K562 (cell line): Measurements from ENCODE around the gene COX5A. TPM values are rescaled to one million over a fixed set of nuclear protein-coding genes. Genes with fewer than 3 reads are reported as not detected.

ENCODE experiments used
- HEY1 ChIP-seq: fragments of 250-450 bp; sonication (Bioruptor Pico); IDR thresholded peaks from 2 replicates; pipeline ENCODE4 v1.5.0; 2020; ENCODE audit warnings: mild to moderate bottlenecking, moderate library complexity, borderline replicate concordance
- KLF1 ChIP-seq: fragments of 450-650 bp; IDR thresholded peaks from 2 replicates; pipeline ENCODE4 v1.6.1; 2016; ENCODE audit warnings: missing genetic modification characterization, missing compliant biosample characterization
- NBN ChIP-seq: fragments of 450-650 bp; IDR thresholded peaks from 2 replicates; pipeline ENCODE4 v1.6.1; 2016; ENCODE audit warnings: low read depth, mild to moderate bottlenecking
- NFRKB ChIP-seq: fragments of 450-650 bp; IDR thresholded peaks from 2 replicates; pipeline ENCODE4 v1.6.1; 2016; ENCODE audit warnings: low read depth
- NR3C1 ChIP-seq: sonication (generic); formaldehyde crosslinking; IDR thresholded peaks from 2 replicates; pipeline ENCODE4 v1.8.1; 2022; ENCODE audit warnings: missing genetic modification reagents
- SMARCC2 ChIP-seq: fragments of 450-650 bp; IDR thresholded peaks from 2 replicates; pipeline ENCODE4 v1.6.1; 2017; ENCODE audit warnings: antibody characterized with exemption, moderate library complexity, mild to moderate bottlenecking, low read depth
- SNRNP70 ChIP-seq: fragments of 200-400 bp; formaldehyde crosslinking; optimal IDR thresholded peaks from 2 replicates; pipeline ENCODE3; 2017; ENCODE audit warnings: low read depth, low read length
- ZNF121 ChIP-seq: sonication (generic); formaldehyde crosslinking; conservative IDR thresholded peaks from 2 replicates; pipeline ENCODE4 v1.8.0; 2022; ENCODE audit warnings: missing genetic modification reagents
- ZNF232 ChIP-seq: sonication (generic); formaldehyde crosslinking; IDR thresholded peaks from 2 replicates; pipeline ENCODE4 v1.8.0; 2022; ENCODE audit warnings: mild to moderate bottlenecking, missing genetic modification reagents
- ZNF311 ChIP-seq: fragments of 250-450 bp; sonication (Bioruptor Pico); IDR thresholded peaks from 2 replicates; pipeline ENCODE4 v1.4.0; 2020; ENCODE audit warnings: mild to moderate bottlenecking, moderate library complexity
- polyA plus RNA-seq, 8 experiments: library from polyadenylated mRNA; depleted of rRNA in 4 of 8; stranded (reverse) in 5 of 8; unstranded in 3 of 8; fragments of >200 nt; fragmentation: Nextera tagmentation in 2 of 8; fragmentation: Illumina TruSeq in 1 of 8; extraction: Ambion mirVana in 2 of 8; extraction: Trizol in 1 of 8; gene quantifications; 2 replicates each; pipeline versions ENCODE4 v1.2.1 to v1.2.3, GENCODE V29; 2011 to 2014; ENCODE audit warnings: inconsistent platforms in 1 of 8, missing spikeins in 1 of 8
- total RNA-seq, 7 experiments: library from RNA; depleted of rRNA in 6 of 7; stranded (reverse); fragments of >200 nt in 6 of 7; fragmentation: Illumina TruSeq in 2 of 7; extraction: Trizol in 2 of 7; gene quantifications; 2 replicates each; pipeline versions ENCODE4 v1.2.1 to v1.2.3, GENCODE V29; 2011 to 2021; ENCODE audit warnings: low replicate concordance in 1 of 7
- TF ChIP-seq, protein P1 (sequence below): fragments of 450-650 bp; formaldehyde crosslinking; IDR thresholded peaks from 2 replicates; pipeline ENCODE4 v1.4.0; 2020; ENCODE audit warnings: mild to moderate bottlenecking, moderate library complexity
- TF ChIP-seq, protein P2 (sequence below), 3 experiments: fragments of 200-800 bp in 1 of 3; sonication (Bioruptor generic) in 1 of 3; sonication (generic) in 1 of 3; formaldehyde crosslinking in 1 of 3; IDR thresholded peaks; 2 replicates each; pipeline versions ENCODE4 v1.6.1 to v1.8.0; 2016 to 2022; ENCODE audit warnings: mild to moderate bottlenecking in 2 of 3, missing compliant biosample characterization in 2 of 3, missing genetic modification characterization in 2 of 3, missing genetic modification reagents in 1 of 3
- TF ChIP-seq, protein P3 (sequence below): sonication (generic); formaldehyde crosslinking; IDR thresholded peaks from 2 replicates; pipeline ENCODE4 v1.8.0; 2022; ENCODE audit warnings: mild to moderate bottlenecking, missing genetic modification reagents
- TF ChIP-seq, protein P4 (sequence below), 3 experiments: fragments of 200-800 bp in 1 of 3; fragments of 250-450 bp in 1 of 3; fragments of 450-650 bp in 1 of 3; sonication (Bioruptor Pico) in 1 of 3; sonication (Bioruptor generic) in 1 of 3; formaldehyde crosslinking in 1 of 3; IDR thresholded peaks; 2 replicates each; pipeline versions ENCODE4 v1.6.1 to v1.8.0; 2016 to 2022; ENCODE audit warnings: mild to moderate bottlenecking in 2 of 3, missing genetic modification characterization in 2 of 3, missing compliant biosample characterization in 1 of 3, moderate library complexity in 1 of 3
- TF ChIP-seq, protein P5 (sequence below): fragments of 250-450 bp; sonication (Bioruptor Pico); IDR thresholded peaks from 2 replicates; pipeline ENCODE4 v1.5.0; 2021
- TF ChIP-seq, protein P6 (sequence below): conservative IDR thresholded peaks from 2 replicates; pipeline ENCODE4 v1.6.1; 2011; ENCODE audit warnings: low read depth, mild to moderate bottlenecking, low read length; ENCODE audit not compliant: control insufficient read depth

COX5A gene
- total and polyA plus RNA-seq, 9 of the 15 experiments (the other 6 are each of a cell fraction or from before 2014, with no cell fraction given) = 86.8 to 553 (median 371) TPM

DNA sequence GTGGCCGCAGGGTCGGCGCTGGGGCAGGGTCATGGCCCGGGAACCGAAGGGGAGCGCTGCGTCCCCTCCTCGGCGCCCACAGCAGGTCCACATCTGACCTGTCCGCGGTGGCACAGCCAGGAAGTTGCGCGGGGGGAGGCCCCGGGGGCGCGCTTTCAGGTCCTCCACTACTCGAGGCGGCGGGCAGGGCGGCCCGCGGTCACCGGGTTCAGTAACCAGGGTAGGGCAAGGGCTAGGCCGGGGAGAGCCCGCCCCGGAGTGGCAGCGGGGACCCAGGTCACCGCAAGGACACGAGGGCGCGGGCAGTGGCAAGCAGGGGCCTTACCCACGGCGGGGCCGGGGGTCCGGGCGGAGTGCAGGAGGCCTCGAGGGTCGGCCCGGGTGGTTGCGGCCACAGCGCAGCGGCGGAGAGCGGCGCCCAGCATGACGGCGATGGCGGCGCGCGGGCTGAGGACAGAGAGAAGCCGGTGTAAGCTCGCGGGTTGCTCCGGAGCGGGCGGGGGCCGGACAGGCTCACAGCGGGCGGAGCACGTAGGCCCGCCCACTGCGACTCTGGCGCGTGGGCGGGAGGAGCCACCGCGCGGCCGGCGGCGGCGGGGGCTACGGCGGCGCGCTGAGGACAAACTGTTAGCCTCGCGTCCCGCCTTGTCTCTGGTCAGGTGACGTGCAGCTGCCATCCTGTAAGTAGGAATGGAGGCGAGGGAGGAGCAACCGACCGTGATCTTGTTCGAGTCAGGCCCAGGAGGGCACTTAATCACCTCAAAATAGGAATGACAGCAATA, at the start of gene COX5A (continued):
- TF ChIP-seq, protein P1, sequence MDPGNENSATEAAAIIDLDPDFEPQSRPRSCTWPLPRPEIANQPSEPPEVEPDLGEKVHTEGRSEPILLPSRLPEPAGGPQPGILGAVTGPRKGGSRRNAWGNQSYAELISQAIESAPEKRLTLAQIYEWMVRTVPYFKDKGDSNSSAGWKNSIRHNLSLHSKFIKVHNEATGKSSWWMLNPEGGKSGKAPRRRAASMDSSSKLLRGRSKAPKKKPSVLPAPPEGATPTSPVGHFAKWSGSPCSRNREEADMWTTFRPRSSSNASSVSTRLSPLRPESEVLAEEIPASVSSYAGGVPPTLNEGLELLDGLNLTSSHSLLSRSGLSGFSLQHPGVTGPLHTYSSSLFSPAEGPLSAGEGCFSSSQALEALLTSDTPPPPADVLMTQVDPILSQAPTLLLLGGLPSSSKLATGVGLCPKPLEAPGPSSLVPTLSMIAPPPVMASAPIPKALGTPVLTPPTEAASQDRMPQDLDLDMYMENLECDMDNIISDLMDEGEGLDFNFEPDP (CRISPR knock-in tag) = no peak
- TF ChIP-seq, protein P2, sequence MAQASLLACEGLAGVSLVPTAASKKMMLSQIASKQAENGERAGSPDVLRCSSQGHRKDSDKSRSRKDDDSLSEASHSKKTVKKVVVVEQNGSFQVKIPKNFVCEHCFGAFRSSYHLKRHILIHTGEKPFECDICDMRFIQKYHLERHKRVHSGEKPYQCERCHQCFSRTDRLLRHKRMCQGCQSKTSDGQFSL (CRISPR knock-in tag; IDR thresholded peaks at IDR 0.05) = peak; percentile 11; the same call in 1 of the 2 replicates
- TF ChIP-seq, protein P2 (tag; IDR thresholded peaks at IDR 0.05) = no peak
- no peak for TF ChIP-seq HEY1 (CRISPR knock-in tag)
- TF ChIP-seq NBN = no peak
- peak; percentile 81; the same call in 1 of the 2 replicates for TF ChIP-seq NR3C1
- TF ChIP-seq, protein P3, sequence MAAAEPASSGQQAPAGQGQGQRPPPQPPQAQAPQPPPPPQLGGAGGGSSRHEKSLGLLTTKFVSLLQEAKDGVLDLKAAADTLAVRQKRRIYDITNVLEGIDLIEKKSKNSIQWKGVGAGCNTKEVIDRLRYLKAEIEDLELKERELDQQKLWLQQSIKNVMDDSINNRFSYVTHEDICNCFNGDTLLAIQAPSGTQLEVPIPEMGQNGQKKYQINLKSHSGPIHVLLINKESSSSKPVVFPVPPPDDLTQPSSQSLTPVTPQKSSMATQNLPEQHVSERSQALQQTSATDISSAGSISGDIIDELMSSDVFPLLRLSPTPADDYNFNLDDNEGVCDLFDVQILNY (CRISPR knock-in tag) = peak; percentile 82
- TF ChIP-seq, protein P4, sequence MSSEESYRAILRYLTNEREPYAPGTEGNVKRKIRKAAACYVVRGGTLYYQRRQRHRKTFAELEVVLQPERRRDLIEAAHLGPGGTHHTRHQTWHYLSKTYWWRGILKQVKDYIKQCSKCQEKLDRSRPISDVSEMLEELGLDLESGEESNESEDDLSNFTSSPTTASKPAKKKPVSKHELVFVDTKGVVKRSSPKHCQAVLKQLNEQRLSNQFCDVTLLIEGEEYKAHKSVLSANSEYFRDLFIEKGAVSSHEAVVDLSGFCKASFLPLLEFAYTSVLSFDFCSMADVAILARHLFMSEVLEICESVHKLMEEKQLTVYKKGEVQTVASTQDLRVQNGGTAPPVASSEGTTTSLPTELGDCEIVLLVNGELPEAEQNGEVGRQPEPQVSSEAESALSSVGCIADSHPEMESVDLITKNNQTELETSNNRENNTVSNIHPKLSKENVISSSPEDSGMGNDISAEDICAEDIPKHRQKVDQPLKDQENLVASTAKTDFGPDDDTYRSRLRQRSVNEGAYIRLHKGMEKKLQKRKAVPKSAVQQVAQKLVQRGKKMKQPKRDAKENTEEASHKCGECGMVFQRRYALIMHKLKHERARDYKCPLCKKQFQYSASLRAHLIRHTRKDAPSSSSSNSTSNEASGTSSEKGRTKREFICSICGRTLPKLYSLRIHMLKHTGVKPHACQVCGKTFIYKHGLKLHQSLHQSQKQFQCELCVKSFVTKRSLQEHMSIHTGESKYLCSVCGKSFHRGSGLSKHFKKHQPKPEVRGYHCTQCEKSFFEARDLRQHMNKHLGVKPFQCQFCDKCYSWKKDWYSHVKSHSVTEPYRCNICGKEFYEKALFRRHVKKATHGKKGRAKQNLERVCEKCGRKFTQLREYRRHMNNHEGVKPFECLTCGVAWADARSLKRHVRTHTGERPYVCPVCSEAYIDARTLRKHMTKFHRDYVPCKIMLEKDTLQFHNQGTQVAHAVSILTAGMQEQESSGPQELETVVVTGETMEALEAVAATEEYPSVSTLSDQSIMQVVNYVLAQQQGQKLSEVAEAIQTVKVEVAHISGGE (CRISPR knock-in tag; IDR thresholded peaks at IDR 0.05) = peak in 1 of 3 experiments; percentile 46; a peak in 1 of 6 replicates
- TF ChIP-seq, protein P5, sequence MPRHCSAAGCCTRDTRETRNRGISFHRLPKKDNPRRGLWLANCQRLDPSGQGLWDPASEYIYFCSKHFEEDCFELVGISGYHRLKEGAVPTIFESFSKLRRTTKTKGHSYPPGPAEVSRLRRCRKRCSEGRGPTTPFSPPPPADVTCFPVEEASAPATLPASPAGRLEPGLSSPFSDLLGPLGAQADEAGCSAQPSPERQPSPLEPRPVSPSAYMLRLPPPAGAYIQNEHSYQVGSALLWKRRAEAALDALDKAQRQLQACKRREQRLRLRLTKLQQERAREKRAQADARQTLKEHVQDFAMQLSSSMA = peak; percentile 21; the same call in 1 of the 2 replicates
- TF ChIP-seq NFRKB = no peak; the same call in none of the 2 replicates
- TF ChIP-seq SNRNP70 = no peak
- TF ChIP-seq, protein P6, sequence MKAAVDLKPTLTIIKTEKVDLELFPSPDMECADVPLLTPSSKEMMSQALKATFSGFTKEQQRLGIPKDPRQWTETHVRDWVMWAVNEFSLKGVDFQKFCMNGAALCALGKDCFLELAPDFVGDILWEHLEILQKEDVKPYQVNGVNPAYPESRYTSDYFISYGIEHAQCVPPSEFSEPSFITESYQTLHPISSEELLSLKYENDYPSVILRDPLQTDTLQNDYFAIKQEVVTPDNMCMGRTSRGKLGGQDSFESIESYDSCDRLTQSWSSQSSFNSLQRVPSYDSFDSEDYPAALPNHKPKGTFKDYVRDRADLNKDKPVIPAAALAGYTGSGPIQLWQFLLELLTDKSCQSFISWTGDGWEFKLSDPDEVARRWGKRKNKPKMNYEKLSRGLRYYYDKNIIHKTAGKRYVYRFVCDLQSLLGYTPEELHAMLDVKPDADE = no peak; the same call in 1 of the 2 replicates
- no peak for TF ChIP-seq ZNF232
- TF ChIP-seq ZNF121 (CRISPR knock-in tag) = no peak
- TF ChIP-seq KLF1 (tag) = peak; percentile 41; the same call in 1 of the 2 replicates
- no peak for TF ChIP-seq SMARCC2
- no peak for TF ChIP-seq ZNF311 (CRISPR knock-in tag)
